NCI-H524 treated with DMSO at 0.1 percent for 48 hours (cell line): ENCODE measurements around the gene NUDCD3.

ENCODE experiments used
- DNase-seq: peaks from one replicate; lab custom pipeline; 2025; lab: John Stamatoyannopoulos, UW

NUDCD3 gene

GRCh38 chr7:44477938-44478337 lies 12.5 kb downstream of the NUDCD3 start:
- DNase-seq = no peak

- no peak for DNase-seq
Observed at GRCh38 chr7:44477063-44477830, 13.2 kb downstream of the NUDCD3 start.

GRCh38 chr7:44476313-44476712 lies 14.1 kb downstream of the NUDCD3 start:
- DNase-seq = no peak

GRCh38 chr7:44473295-44473694 lies 17.2 kb downstream of the NUDCD3 start:
- DNase-seq = no peak

GRCh38 chr7:44472843-44473242 lies 17.6 kb downstream of the NUDCD3 start:
- DNase-seq = no peak

GRCh38 chr7:44471850-44472249 lies 18.6 kb downstream of the NUDCD3 start:
- DNase-seq = no peak

GRCh38 chr7:44471436-44471835 lies 19.0 kb downstream of the NUDCD3 start:
- DNase-seq = no peak

- DNase-seq = no peak
Observed at GRCh38 chr7:44470628-44471245, 19.7 kb downstream of the NUDCD3 start.

GRCh38 chr7:44470135-44470479 lies 20.4 kb downstream of the NUDCD3 start:
- DNase-seq = no peak

- DNase-seq = no peak
Observed at GRCh38 chr7:44469461-44470134, 20.9 kb downstream of the NUDCD3 start.

- DNase-seq = no peak
Observed at GRCh38 chr7:44467217-44467548, 23.3 kb downstream of the NUDCD3 start.

GRCh38 chr7:44466300-44467216 lies 23.9 kb downstream of the NUDCD3 start:
- DNase-seq = no peak

- no peak for DNase-seq
Observed at GRCh38 chr7:44465490-44465889, 25.0 kb downstream of the NUDCD3 start.

- no peak for DNase-seq
Observed at GRCh38 chr7:44463169-44463808, 27.2 kb downstream of the NUDCD3 start.

- DNase-seq = no peak
Observed at GRCh38 chr7:44461387-44461786, 29.1 kb downstream of the NUDCD3 start.

- DNase-seq = no peak
Observed at GRCh38 chr7:44460325-44460724, 30.1 kb downstream of the NUDCD3 start.

GRCh38 chr7:44455155-44455554 lies 35.3 kb downstream of the NUDCD3 start:
- DNase-seq = no peak

- no peak for DNase-seq
Observed at GRCh38 chr7:44454348-44454747, 36.1 kb downstream of the NUDCD3 start.

- DNase-seq = no peak
Observed at GRCh38 chr7:44451123-44451522, 39.3 kb downstream of the NUDCD3 start.

- DNase-seq = no peak
Observed at GRCh38 chr7:44449584-44449928, 40.9 kb downstream of the NUDCD3 start.

- DNase-seq = no peak
Observed at GRCh38 chr7:44448922-44449583, 41.4 kb downstream of the NUDCD3 start.
